ENCODE measurements around the gene MYO16.
"Not testable (repeated sequence)": the region's sequence is repeated elsewhere in the genome, so short reads cannot be mapped to it uniquely, and the experiment has no call there.

Gene MYO16

DNA sequence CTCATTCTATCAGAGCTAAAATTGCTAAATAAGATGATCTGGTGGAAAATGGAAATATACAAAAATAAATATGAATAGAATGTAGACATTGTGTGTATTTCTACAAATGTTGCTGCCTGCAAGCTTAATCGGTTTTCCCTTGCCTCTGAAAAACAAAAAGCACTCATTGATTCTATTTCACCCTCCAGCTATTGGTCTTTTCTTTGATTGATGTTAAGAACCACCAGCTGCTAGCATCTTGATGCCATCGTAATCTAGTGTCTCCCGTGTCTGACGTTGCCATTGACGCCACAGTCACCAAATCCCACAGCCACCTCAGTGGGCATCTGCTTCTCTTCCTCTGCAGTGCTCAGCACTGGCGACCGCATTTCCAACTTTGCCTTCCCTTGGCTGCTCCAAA is 461.8 kb downstream of the MYO16 start:
- ATAC-seq = no peak

DNA sequence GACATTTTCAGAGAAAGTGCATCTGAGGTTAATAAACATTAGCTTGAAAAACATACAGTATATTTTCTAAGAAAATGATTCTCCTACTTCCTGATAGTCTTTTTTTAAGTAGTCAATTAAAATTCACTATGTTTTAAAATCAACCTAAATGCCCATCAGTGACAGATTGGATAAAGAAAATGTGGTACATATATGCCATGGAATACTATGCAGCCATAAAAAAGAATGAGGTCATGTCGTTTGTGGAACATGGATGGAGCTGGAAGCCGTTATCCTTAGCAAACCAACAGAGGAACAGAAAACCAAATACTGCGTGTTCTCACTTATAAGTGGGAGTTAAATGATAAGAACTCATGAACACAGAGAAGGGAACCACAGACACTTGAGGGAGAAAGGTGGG is 462.8 kb downstream of the MYO16 start:
- ATAC-seq = not testable (repeated sequence)

DNA sequence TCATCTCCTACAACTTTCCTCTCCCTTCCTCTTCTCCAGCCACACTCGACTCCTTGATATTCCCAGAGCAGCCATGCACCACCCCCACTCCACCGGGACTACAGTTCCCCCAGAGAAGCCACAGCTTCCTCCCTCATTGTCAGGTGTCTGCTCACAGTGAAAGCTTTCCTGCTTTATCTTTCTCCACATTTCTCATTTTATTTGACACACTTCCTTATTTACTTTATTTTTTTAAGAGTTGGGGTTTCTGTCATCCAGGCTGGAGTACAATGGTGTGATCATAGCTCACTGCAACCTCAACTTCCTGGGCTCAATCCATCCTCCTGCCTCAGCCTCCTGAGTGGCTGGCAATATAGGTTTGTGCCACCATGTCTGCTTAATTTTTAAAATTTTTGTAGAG is 464.6 kb downstream of the MYO16 start:
- no peak for ATAC-seq

DNA sequence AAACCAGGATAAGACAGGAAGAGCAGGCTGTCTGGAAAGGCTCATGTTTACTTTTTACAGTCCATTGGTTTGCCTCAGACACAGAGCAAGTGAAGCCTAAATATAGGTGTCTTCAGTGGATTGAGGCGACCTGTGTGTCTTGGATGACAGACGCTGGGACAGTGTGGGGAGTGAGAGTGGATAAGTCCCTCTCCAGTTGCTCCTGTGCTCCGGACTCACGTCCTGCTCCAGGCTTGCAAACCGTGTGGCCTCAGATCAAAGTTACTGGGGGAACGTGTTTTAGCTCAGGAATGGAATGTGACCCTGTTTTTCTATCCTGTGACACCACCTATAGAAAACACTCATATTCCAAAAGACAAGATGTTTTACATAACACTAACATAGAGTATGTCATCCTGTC is 465.7 kb downstream of the MYO16 start:
- no peak for ATAC-seq

DNA sequence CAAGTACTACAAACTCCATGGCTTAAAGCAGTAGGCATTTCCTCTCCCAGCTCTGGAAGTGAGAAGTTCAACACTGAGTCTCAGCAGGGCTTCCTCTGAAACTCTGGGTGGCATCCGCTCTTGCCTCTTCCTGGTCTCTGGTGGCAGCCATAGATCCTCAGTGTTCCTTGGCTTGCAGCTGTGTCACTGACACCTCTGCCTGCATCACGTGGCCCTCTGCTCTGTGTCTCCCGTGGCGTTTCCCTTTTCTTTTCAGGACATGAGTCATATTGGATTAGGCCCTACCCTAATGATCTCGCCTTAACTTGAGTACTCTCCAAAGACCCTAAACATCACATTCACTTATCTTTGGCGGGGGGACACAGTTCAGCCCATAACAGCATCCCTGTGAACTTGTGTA is 466.7 kb downstream of the MYO16 start:
- ATAC-seq = no peak

DNA sequence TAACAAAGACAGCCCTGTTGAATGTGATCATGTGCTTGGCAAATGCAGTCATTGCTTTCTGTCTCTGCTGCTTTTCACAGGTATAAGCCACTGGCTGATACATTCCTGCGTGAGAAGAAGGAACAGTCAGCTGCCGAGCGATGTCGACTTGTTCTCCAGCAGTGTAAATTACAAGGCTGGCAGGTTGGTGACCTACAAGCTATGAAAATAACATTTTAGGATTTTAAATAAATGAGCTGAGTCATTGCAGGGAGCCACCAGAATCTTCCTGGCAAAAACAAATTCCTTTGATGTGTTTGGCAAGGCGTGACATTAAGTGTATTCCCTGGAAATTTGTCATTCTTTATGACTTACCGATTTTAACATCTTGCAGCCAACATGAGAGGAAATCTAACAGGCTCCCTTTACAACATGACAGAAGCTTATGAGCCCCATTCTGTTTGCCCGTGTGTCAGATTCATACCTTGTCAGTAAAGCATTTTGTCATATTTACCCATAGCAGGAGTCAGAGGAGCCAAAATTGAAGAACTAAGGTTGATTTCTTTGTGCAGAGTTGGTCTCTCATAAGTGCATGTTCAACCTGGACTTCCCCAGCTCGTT is 471.4 kb downstream of the MYO16 start:
- ATAC-seq = no peak

DNA sequence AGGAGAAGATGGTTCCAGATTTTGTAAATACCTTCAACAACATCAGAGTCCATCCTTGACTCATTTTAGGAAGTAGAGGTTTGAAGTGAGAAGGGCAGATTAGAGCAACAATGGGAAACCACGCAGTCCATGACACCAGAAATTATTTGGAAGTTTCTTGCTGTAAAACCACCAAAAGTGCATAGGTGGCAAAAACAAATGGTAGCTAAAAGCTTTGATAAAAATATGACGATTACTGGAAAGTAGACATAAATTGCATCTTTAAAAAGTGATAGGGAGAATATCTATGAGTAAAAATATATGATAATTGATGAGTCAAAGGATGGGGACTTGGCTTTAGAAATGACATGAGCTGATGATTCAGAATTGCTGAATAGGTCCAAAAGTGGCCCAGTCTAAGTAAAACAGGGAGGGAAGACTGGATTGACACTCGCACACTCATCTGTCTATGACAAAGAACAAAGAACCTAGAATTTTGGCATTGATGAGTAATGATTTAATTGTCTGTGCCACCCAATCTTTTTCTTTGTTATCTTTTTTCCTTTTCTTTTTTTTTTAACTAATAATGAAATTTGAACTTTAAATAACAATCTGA is 472.2 kb downstream of the MYO16 start:
- peak in 1 of 2 donors; percentile 43 for ATAC-seq

DNA sequence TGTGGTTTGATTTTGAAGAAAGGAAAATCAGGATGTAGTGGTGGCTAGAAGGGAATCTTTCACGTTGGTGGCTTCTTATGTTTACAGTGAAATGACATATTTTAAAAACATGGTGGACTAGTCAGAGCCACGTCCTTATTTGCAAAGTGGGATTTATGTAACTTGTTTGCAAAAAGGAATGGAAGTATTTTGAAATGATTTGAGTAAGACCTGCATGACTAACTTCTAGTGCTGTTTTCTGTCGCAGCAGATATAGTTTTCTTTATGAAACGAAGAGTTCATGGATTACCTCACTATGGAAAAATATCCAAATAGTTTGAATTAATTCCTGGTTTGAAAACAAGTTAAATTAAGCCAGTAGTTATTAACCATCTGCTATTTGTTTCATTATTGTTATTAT is 476.5 kb downstream of the MYO16 start:
- no peak for ATAC-seq

DNA sequence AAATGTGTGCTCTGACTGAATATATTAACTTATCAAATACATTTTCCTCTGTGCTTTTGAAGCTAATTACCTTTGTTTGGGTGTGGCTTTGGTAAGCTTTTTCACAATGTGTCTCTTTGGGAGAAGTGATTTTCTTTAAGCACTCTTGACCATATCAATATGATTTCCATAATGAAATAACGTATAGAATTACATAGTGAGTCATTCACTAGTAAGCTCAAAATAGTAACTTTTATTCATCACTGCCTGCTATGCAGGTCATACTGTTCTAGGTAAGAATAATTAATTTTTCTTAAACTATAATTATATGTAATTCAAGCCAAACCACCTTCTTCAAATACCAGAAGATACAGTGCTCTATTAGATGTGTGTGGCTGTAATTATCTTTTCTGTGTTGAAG is 480.7 kb downstream of the MYO16 start:
- no peak for ATAC-seq

DNA sequence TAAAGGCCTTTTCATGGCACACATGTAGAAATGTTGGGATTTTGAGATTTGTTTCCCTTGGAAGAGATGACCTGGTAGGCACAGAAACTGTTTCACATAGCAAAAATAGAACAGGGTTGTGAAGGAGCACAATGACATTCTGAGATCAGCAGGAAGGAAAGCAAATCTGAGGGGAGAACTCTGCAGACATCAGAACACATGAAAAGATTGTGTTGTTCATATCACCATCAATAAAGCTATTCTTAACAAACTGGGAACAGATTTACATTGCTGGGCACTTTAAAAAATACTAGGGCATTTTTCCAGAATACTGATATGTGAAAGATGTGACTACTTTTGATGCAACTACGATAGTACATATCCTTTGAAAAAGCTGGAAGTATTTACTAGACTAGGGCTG is 481.7 kb downstream of the MYO16 start:
- no peak for ATAC-seq

DNA sequence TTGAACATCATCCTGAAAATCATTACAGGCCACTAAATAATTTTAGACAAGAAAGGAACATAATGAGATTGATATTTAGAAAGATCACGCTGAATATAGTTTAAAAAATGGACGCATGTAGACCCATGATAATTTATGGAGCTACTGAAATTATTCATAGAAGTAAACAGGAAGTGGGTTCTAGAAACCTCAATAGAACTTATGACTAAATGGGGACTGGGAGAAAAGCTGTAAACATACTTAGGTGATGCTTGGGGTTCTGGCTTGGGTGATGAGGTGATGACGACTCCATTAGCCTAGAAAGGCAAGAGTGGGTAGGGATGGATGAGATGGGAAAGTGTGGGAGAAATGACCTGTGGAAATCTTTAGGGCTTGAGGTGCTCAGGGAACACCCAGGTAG is 484.0 kb downstream of the MYO16 start:
- no peak for ATAC-seq

DNA sequence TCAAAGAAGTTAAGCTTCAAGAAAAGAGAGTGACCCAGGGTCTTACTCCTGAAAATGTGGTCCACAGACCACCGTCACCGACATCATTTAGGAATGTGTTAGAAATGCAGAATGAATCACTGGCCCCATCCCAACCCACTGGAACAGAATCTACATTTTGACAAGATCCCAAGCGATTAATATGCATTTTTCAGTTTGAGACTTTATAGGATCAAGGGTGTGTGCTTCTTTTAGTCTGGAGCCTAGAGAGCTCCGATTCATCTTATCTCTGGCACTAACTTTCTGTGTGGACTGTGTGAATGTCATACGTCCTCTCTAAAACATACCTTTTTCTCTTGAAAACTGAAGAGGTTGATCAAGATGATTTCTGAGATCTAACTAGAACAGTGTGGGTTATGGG is 484.8 kb downstream of the MYO16 start:
- no peak for ATAC-seq

DNA sequence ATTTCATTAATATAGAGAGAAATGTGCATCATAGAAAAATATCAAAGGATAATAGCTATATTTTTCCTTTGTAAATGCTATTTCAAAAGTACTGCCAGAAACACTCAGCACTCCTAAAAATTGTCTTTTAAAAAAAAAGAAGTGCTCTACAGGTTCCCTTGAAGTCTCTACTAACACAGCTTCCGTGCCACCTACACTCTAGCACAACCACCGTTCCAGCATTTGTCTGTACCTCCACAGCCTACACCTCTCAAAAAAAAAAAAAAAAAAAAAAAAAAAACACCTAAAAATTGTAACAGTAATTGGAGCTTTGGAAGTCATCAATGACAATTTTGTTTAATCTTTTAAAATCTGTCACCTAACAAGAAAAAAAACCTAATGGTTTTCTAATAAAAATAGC is 485.6 kb downstream of the MYO16 start:
- no peak for ATAC-seq

DNA sequence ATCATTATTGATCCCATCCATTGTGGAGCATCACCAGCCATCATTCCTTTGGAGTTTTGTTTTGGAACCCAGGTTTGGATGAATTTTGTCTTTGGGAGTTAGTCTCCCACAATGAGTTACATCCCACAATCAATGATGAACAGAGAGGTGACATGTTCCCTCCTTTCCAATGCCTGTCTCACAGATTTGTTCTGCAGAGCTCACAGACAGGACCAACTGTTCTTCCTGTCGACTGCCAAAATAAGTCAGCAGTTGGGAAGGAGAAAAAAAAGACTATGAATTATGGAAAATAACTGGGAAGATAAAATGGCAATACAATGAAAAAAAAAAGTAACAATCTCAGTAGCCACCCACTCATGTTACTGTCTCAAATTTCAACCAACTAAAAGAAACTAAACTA is 489.1 kb downstream of the MYO16 start:
- no peak for ATAC-seq

DNA sequence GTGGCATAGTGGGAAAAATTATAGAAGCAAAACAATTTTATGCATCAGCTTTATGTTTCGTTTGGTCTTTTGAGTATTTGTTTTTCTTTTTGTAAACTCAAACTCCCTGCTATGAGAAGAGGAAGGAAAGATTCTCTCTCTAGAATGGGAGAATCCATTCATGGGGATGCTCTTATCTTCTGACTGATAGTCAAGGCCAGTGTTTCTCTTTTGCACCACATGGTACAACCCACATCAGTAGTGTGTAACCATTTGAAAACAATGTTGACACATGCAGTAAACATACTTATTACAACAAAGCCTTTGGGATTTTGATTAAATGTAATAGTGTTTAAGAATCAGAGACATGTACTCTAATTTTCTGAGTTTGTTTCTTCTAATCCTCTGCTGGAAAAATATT is 490.5 kb downstream of the MYO16 start:
- ATAC-seq = no peak

DNA sequence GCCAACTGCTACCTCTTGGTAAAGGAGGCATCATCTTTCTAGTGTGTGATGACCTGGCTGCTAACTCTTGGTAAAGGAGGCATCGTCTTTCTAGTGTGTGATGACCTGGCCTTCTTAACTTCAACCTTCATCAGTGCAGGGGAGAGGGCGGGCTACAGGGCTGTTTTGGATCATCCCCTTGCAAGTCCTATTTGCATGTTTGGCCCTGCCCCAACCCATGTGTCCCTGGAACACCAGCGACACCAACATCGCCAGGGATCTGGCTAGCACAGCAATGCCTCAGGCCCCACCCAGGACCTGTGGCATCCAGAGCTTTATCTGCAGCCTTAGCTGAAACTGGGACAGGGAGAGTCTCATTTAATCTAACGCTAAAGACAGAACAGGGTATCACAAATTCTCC is 492.4 kb downstream of the MYO16 start:
- ATAC-seq = no peak

DNA sequence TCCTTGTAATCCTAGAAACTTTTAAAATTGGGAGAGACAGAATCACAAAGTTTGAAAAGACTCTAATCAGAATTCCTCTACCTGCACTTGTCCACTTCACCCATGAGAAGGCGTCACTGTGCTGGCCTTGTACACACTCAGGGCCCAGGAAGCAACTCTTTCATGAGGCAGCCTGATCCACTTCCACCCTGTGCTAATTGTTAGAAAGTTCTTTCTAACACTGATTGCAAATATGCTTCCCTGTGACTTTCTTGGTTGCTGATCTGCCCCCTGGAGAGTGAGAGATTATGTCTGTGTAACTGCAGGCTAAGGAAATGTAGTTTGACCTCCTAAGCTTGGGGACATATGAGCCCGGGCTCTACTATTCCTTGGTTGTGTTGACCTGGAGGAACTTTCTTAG is 494.6 kb downstream of the MYO16 start:
- ATAC-seq = no peak

DNA sequence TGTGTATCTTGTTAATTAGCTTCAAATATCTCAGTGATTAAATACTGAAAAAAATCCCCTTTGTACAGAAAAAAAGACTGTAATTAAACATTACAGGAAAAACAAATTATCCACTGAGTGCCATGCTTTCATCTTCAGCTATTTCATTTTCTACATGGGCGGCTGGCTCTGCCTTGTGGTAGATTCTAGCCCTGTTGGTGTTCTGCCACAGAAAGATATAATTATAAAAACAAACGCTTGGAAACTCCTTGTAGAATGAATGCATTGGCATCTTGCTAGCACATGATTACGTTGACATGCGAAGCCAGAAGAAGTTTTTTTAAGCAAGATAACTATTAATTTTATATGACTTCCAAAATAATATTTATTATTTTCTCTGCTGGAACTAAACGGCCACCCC is 496.8 kb downstream of the MYO16 start:
- no peak for ATAC-seq

DNA sequence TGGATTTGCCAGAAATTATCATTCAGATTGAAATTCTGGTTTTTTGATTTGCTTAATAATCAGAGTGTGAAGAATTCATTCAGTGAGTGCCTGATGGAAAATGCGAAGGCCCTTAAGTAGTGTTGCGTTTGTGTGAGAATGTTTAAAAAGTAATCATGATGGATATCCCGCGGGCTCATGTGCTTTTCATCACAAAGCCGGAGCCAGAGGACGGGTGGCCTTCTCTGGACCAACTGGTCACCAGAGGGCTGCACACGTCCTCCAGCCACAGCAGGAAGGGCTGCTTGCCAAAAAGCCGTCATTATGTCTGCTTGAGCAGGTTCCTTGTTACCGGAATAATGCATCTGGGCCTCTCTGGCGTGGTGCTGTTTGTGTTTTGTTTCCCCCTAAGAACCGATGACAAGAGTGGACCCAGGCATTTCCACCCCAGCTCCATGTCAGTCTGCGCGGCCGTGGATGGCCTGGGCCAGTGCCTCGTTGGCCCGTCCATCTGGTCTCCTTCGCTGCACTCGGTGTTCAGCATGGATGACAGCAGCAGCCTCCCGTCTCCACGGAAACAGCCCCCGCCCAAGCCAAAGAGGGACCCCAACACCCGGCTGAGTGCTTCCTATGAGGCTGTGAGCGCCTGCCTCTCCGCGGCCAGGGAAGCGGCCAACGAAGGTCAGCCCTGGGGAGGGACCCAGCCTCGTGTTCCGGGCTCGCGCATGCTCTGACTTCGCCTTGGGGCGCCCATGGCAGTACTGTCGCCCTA is 497.7 kb downstream of the MYO16 start:
- ATAC-seq = no peak

DNA sequence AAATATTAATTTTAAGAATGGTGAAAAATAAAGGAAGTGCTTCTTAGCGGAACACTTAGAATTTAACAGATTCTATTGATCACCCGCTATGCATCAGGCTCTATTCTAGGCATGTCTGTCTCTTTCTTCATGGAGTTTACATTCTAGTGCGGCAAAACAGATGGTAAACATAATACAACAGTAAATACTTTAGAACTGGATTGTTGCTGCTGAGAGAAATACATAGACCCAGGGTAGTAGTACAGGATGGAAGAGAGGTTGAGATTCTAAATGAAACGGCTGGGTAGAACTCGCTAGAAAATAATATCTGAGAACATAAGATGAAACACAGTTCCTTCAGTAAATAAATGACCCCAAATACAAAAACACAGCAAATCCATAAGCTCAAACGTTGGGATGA is 498.7 kb downstream of the MYO16 start:
- ATAC-seq = no peak

DNA sequence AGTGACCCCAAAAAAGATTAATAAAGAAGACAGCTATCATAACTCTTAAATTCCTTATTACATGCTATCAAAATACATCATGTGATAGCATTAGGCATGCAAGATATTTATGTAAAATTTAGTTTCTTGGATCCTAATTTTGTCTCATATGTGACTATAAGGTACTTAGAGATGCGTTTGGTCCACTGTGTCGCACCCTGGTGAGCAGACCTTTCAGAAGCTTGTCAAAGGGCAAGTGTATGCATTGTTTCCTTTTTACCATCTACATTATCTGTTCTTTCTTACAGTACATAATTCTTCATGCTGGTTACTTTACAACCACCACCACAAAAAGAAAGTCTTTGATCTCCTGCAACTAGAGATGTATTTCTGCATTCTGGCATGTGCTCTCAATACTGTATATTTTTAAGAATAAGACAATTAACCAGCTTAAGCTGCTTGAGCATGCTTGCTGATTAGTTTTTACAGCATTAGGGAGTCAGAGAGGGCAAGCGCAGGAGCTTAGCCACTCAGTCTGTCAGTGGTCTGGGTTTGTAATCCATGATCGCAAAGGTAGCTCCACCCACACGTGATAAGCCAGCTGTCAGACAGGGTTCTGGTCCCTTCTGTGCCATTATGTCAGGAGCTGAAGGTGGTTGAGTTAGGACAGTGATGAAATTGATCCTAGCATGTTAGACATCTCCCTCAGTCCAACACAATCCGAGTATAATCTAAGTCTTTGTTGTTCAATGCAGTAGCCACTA is 500.9 kb downstream of the MYO16 start:
- no peak for ATAC-seq

DNA sequence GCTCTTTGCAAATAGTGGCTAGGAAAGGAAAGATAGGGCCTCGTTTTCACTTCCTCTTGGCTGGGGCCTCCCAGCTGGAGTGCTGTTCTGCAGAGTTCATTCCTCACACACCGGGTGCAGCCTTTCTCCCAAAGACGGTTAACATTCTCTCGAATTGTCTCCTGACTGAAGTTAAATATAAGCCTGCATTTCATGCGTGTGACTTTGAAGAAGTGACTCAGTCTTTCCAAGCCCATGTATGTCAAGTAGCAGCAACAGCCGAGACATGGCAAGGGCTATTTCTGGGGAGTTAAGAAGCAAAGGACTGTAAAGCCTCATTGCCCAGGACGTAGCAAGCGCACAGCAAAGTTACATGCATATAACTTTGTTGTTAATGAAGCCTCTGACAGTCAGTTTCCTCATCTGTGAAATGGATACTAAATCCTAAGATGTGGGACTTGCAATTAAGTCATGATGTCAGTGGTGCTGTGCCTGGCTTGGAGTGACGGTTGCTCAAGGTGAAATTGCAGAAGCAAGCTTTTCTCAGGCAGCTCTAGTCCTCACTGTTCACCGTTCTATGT is 502.4 kb downstream of the MYO16 start:
- no peak for ATAC-seq

DNA sequence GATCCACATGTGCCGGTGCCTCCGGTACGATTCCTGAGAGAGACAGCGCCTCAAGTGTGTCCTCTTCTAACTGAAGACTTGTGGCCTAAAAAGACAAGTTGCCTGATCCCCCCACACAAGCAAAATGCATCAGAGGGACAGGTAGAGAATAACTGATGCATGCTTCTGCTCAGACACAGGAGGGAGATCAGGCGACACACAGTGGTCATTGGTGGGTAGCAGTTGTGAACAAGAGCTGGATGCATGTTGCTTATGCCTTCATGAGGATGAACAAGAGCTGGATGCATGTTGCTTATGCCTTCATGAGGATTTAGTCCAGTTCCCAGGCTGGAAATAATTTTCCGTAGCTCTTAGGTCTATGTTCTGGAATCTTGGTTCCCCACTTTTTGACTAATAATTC is 505.6 kb downstream of the MYO16 start:
- no peak for ATAC-seq

DNA sequence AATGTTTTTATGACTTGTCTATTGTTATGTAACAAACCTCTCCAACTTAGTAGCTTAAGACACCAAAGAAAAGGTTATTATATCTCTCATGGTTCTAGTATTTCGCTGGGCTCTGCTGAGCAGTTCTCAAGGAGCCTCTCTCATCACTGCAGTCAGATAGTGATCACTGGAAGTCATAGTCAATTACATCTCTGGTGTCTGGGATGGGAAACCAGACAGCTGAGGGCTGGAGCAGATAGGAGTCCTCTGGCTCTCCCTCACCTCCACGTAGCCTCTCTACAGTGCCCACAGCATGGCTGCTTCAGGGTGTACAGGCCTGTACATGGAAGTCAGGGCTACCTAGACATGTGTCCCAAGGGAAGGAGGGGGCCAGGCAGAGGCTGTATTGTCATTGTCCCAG is 507.5 kb downstream of the MYO16 start:
- no peak for ATAC-seq

All from activated CD4-positive, CD25-positive, alpha-beta regulatory T cell treated with anti-CD3 and anti-CD28 coated beads, Interleukin-2, amount 50 U/mL, for 24 hours (primary cell).